Thymus (tissue), 11 donors: ENCODE data around the gene SH3BP1. TPM values are rescaled to one million over a fixed set of nuclear protein-coding genes. Genes with fewer than 3 reads are reported as not detected.

Experiments
- DNase-seq, 9 donors: peaks; one replicate each; pipeline ENCODE4 v3.0.0-alpha.2; 2013; ENCODE audit warnings: low spot score in 9 of 9, low read depth in 6 of 9, missing footprints in 1 of 9
- H3K27ac ChIP-seq, 2 donors: one replicate each; pipeline ENCODE4 v1.5.1; 2013; ENCODE audit warnings: control low read depth in 1 of 2, low read depth in 1 of 2, low read length in 1 of 2, mild to moderate bottlenecking in 1 of 2, moderate library complexity in 1 of 2
- H3K27me3 ChIP-seq, 2 donors: one replicate each; pipeline ENCODE4 v1.5.1; 2013; ENCODE audit warnings: low read length in 1 of 2; ENCODE audit not compliant: control insufficient read depth in 2 of 2, insufficient read depth in 1 of 2
- H3K36me3 ChIP-seq, 2 donors: one replicate each; pipeline ENCODE4 v1.5.1; 2013; ENCODE audit warnings: low read length in 1 of 2, mild to moderate bottlenecking in 1 of 2, moderate library complexity in 1 of 2; ENCODE audit not compliant: control insufficient read depth in 2 of 2, insufficient read depth in 2 of 2
- H3K4me1 ChIP-seq, 2 donors: one replicate each; pipeline ENCODE4 v1.5.1; 2013; ENCODE audit warnings: low read length in 2 of 2; ENCODE audit not compliant: control insufficient read depth in 2 of 2, insufficient read depth in 2 of 2
- H3K4me3 ChIP-seq, 2 donors: one replicate each; pipeline ENCODE4 v1.5.1; 2013; ENCODE audit warnings: low read length in 2 of 2, control low read depth in 1 of 2, mild to moderate bottlenecking in 1 of 2
- H3K9me3 ChIP-seq, 2 donors: one replicate each; pipeline ENCODE4 v1.5.1; 2013; ENCODE audit warnings: low read length in 1 of 2, mild to moderate bottlenecking in 1 of 2; ENCODE audit not compliant: control insufficient read depth in 2 of 2, insufficient read depth in 1 of 2
- WGBS: extraction: QIAGEN DNeasy Blood & Tissue Kit; methylation state at CpG from one replicate; pipeline ENCODE4 v1.1.7; 2013; 5-methylcytosine and 5-hydroxymethylcytosine counted together
- polyA plus RNA-seq: library from polyadenylated mRNA; stranded (reverse); fragments of 200-250 nt; gene quantifications from one replicate; pipeline ENCODE4 v1.2.3, GENCODE V29; 2013
- total RNA-seq: library from RNA; stranded (reverse); fragments of 120-200 nt; gene quantifications from one replicate; pipeline ENCODE4 v1.2.4, GENCODE V29; 2013
- donor health status: healthy.

SH3BP1 gene
- total and polyA plus RNA-seq, 2 donors = 21.3 to 23.0 TPM

GRCh38 chr22:37634417-37634924, 5.0 kb upstream of the SH3BP1 start:
- Histone ChIP-seq H3K4me3 (no peak overlapping the region), H3K36me3 (peaks cover 25 to 38% of the 10 kb centered on the region in 2 donors), H3K4me1 (peaks cover 32 to 77% of the 10 kb centered on the region in 2 donors), H3K9me3 (peaks cover 0 to 6% of the 10 kb centered on the region in 2 donors), H3K27me3 (peaks cover 0 to 2% of the 10 kb centered on the region in 2 donors), H3K27ac (peak overlapping the region; percentile 87 to 89)
- DNase-seq = no peak
- WGBS = 70% methylated on average over 8 of the region's 8 CpGs

GRCh38 chr22:37635157-37635556, 4.3 kb upstream of the SH3BP1 start:
- Histone ChIP-seq H3K27ac (peak overlapping the region in 1 of 2 donors; percentile 89), H3K36me3 (peaks cover 18 to 31% of the 10 kb centered on the region in 2 donors), H3K27me3 (peaks cover 0 to 2% of the 10 kb centered on the region in 2 donors), H3K9me3 (peaks cover 0 to 6% of the 10 kb centered on the region in 2 donors), H3K4me1 (peaks cover 31 to 82% of the 10 kb centered on the region in 2 donors), H3K4me3 (no peak overlapping the region)
- WGBS = 97% methylated on average over 7 of the region's 7 CpGs
- no peak for DNase-seq

GRCh38 chr22:37636186-37636948, 3.1 kb upstream of the SH3BP1 start:
- Histone ChIP-seq H3K4me1 (peaks cover 41 to 92% of the 10 kb centered on the region in 2 donors), H3K36me3 (peaks cover 9 to 21% of the 10 kb centered on the region in 2 donors), H3K9me3 (peaks cover 0 to 10% of the 10 kb centered on the region in 2 donors), H3K27me3 (peaks cover 0 to 2% of the 10 kb centered on the region in 2 donors), H3K27ac (peak overlapping the region in 1 of 2 donors; percentile 47), H3K4me3 (no peak overlapping the region)
- DNase-seq = no peak
- WGBS = 33% methylated on average over 6 of the region's 6 CpGs

- Histone ChIP-seq H3K27me3 (peaks cover 0 to 2% of the 10 kb centered on the region in 2 donors), H3K4me3 (no peak overlapping the region), H3K9me3 (peaks cover 0 to 10% of the 10 kb centered on the region in 2 donors), H3K4me1 (peaks cover 41 to 91% of the 10 kb centered on the region in 2 donors), H3K27ac (no peak overlapping the region), H3K36me3 (peaks cover 7 to 18% of the 10 kb centered on the region in 2 donors)
- 48% methylated on average over 3 of the region's 3 CpGs for WGBS
- DNase-seq = no peak
These were observed 2.6 kb upstream of the SH3BP1 start for GRCh38 chr22:37636949-37637273.

- Histone ChIP-seq H3K36me3 (peaks cover 11 to 13% of the 10 kb centered on the region in 2 donors), H3K9me3 (peaks cover 0 to 10% of the 10 kb centered on the region in 2 donors), H3K4me1 (peaks cover 42 to 89% of the 10 kb centered on the region in 2 donors), H3K4me3 (peak overlapping the region in 1 of 2 donors; percentile 73), H3K27me3 (peaks cover 0 to 2% of the 10 kb centered on the region in 2 donors), H3K27ac (peak overlapping the region; percentile 49 to 80)
- WGBS = 59% methylated on average over 11 of the region's 11 CpGs
- DNase-seq = no peak
These were observed 939 bp upstream of the SH3BP1 start for GRCh38 chr22:37638391-37639069.

- Histone ChIP-seq H3K27ac (peak overlapping the region; percentile 62 to 80), H3K4me1 (peaks cover 33 to 77% of the 10 kb centered on the region in 2 donors), H3K27me3 (peaks cover 0 to 2% of the 10 kb centered on the region in 2 donors), H3K36me3 (peaks cover 23 to 25% of the 10 kb centered on the region in 2 donors), H3K9me3 (peaks cover 0 to 8% of the 10 kb centered on the region in 2 donors), H3K4me3 (peak overlapping the region; percentile 73 to 77)
- DNase-seq = no peak
- 3% methylated on average over 27 of the region's 27 CpGs for WGBS
These were observed 512 bp downstream of the SH3BP1 start for GRCh38 chr22:37639771-37640590.

GRCh38 chr22:37640591-37641560, 1.4 kb downstream of the SH3BP1 start:
- WGBS = 80% methylated on average over 24 of the region's 24 CpGs

GRCh38 chr22:37641561-37641949, 2.1 kb downstream of the SH3BP1 start:
- no peak for DNase-seq
- H3K9me3 ChIP-seq = peaks cover 0 to 8% of the 10 kb centered on the region in 2 donors
- peaks cover 32 to 33% of the 10 kb centered on the region in 2 donors for H3K36me3 ChIP-seq
- H3K4me3 ChIP-seq = no peak overlapping the region
- H3K27me3 ChIP-seq = peaks cover 0 to 2% of the 10 kb centered on the region in 2 donors
- H3K4me1 ChIP-seq = peaks cover 30 to 61% of the 10 kb centered on the region in 2 donors
- WGBS = 97% methylated on average over 5 of the region's 5 CpGs
- peak overlapping the region in 1 of 2 donors; percentile 35 for H3K27ac ChIP-seq

More at GRCh38 chr22:37640591-37641560, 1.4 kb downstream of the SH3BP1 start:
- Histone ChIP-seq H3K9me3 (peaks cover 0 to 8% of the 10 kb centered on the region in 2 donors), H3K27me3 (peaks cover 0 to 2% of the 10 kb centered on the region in 2 donors), H3K4me1 (peaks cover 33 to 68% of the 10 kb centered on the region in 2 donors), H3K4me3 (peak overlapping the region; percentile 73 to 77), H3K27ac (peak overlapping the region; percentile 53 to 57), H3K36me3 (peaks cover 30 to 31% of the 10 kb centered on the region in 2 donors)
- DNase-seq = no peak
